Measurements from ENCODE around the gene MRPS34.
A peak's percentile ranks its signal among the peaks of the same experiment; 100 is the strongest.

Gene MRPS34

GRCh38 chr16:1771864-1772361, 1.0 kb downstream of the MRPS34 start:
- Histone ChIP-seq H3K4me1 (ENCODE audit: control insufficient read depth in 1 of 2, insufficient read depth in 2 of 2, low read length in 2 of 2) (peaks cover 2 to 46% of the 10 kb centered on the region in 2 donors), H3K9me3 (ENCODE audit: control insufficient read depth in 1 of 2, low read length in 2 of 2) (no peaks in the 10 kb centered on the region), H3K36me3 (ENCODE audit: control insufficient read depth in 1 of 2, insufficient read depth in 2 of 2, low read length in 2 of 2) (peaks cover 0 to 46% of the 10 kb centered on the region in 2 donors), H3K27me3 (ENCODE audit: low read depth, low read length) (no peaks in the 10 kb centered on the region), H3K4me3 (ENCODE audit: low read depth in 1 of 2, low read length in 2 of 2) (peak overlapping the region; percentile 74 to 99), H3K27ac (ENCODE audit: low read length) (peak overlapping the region; percentile 23)

GRCh38 chr16:1771188-1771863, 1.6 kb downstream of the MRPS34 start, which contains the start of gene NME3:
Gene NME3 (minus strand): TSS chr16:1771543. CDS start chr16:1771534, 9 bp downstream.
- H3K36me3 ChIP-seq (ENCODE audit: control insufficient read depth in 1 of 2, insufficient read depth in 2 of 2, low read length in 2 of 2), result peaks cover 0 to 46% of the 10 kb centered on the region in 2 donors
- H3K27me3 ChIP-seq (ENCODE audit: low read depth, low read length), result no peaks in the 10 kb centered on the region
- peak within 1 kb of the TSS; percentile 23 for H3K27ac ChIP-seq (ENCODE audit: low read length)
- H3K9me3 ChIP-seq (ENCODE audit: control insufficient read depth in 1 of 2, low read length in 2 of 2), result no peaks in the 10 kb centered on the region
- H3K4me3 ChIP-seq (ENCODE audit: low read depth in 1 of 2, low read length in 2 of 2), result peak within 1 kb of the TSS; percentile 74 to 99
- peaks cover 2 to 46% of the 10 kb centered on the region in 2 donors for H3K4me1 ChIP-seq (ENCODE audit: control insufficient read depth in 1 of 2, insufficient read depth in 2 of 2, low read length in 2 of 2)

GRCh38 chr16:1770328-1771187, 2.4 kb downstream of the MRPS34 start:
- H3K27me3 ChIP-seq (ENCODE audit: low read depth, low read length), result no peaks in the 10 kb centered on the region
- peaks cover 0 to 46% of the 10 kb centered on the region in 2 donors for H3K36me3 ChIP-seq (ENCODE audit: control insufficient read depth in 1 of 2, insufficient read depth in 2 of 2, low read length in 2 of 2)
- no peaks in the 10 kb centered on the region for H3K9me3 ChIP-seq (ENCODE audit: control insufficient read depth in 1 of 2, low read length in 2 of 2)
- peak overlapping the region; percentile 74 to 99 for H3K4me3 ChIP-seq (ENCODE audit: low read depth in 1 of 2, low read length in 2 of 2)
- H3K27ac ChIP-seq (ENCODE audit: low read length), result no peak overlapping the region
- peaks cover 2 to 44% of the 10 kb centered on the region in 2 donors for H3K4me1 ChIP-seq (ENCODE audit: control insufficient read depth in 1 of 2, insufficient read depth in 2 of 2, low read length in 2 of 2)

- Histone ChIP-seq H3K36me3 (ENCODE audit: control insufficient read depth in 1 of 2, insufficient read depth in 2 of 2, low read length in 2 of 2) (peaks cover 4 to 46% of the 10 kb centered on the region in 2 donors), H3K4me3 (ENCODE audit: low read depth in 1 of 2, low read length in 2 of 2) (peak overlapping the region in 1 of 2 donors; percentile 99), H3K4me1 (ENCODE audit: control insufficient read depth in 1 of 2, insufficient read depth in 2 of 2, low read length in 2 of 2) (peaks cover 2 to 35% of the 10 kb centered on the region in 2 donors), H3K9me3 (ENCODE audit: control insufficient read depth in 1 of 2, low read length in 2 of 2) (no peaks in the 10 kb centered on the region), H3K27me3 (ENCODE audit: low read depth, low read length) (no peaks in the 10 kb centered on the region), H3K27ac (ENCODE audit: low read length) (no peak overlapping the region)
These were observed 3.3 kb downstream of the MRPS34 start for GRCh38 chr16:1769402-1770300.

GRCh38 chr16:1768767-1769401, 4.0 kb downstream of the MRPS34 start:
- Histone ChIP-seq H3K36me3 (ENCODE audit: control insufficient read depth in 1 of 2, insufficient read depth in 2 of 2, low read length in 2 of 2) (peaks cover 4 to 53% of the 10 kb centered on the region in 2 donors), H3K27me3 (ENCODE audit: low read depth, low read length) (no peaks in the 10 kb centered on the region), H3K4me3 (ENCODE audit: low read depth in 1 of 2, low read length in 2 of 2) (no peak overlapping the region), H3K27ac (ENCODE audit: low read length) (no peak overlapping the region), H3K9me3 (ENCODE audit: control insufficient read depth in 1 of 2, low read length in 2 of 2) (no peaks in the 10 kb centered on the region), H3K4me1 (ENCODE audit: control insufficient read depth in 1 of 2, insufficient read depth in 2 of 2, low read length in 2 of 2) (peaks cover 1 to 27% of the 10 kb centered on the region in 2 donors)

- H3K27ac ChIP-seq (ENCODE audit: low read length), result no peak overlapping the region
- H3K4me1 ChIP-seq (ENCODE audit: control insufficient read depth in 1 of 2, insufficient read depth in 2 of 2, low read length in 2 of 2), result peaks cover 0 to 24% of the 10 kb centered on the region in 2 donors
- H3K36me3 ChIP-seq (ENCODE audit: control insufficient read depth in 1 of 2, insufficient read depth in 2 of 2, low read length in 2 of 2), result peaks cover 4 to 55% of the 10 kb centered on the region in 2 donors
- no peaks in the 10 kb centered on the region for H3K9me3 ChIP-seq (ENCODE audit: control insufficient read depth in 1 of 2, low read length in 2 of 2)
- no peak overlapping the region for H3K4me3 ChIP-seq (ENCODE audit: low read depth in 1 of 2, low read length in 2 of 2)
- no peaks in the 10 kb centered on the region for H3K27me3 ChIP-seq (ENCODE audit: low read depth, low read length)
These were observed 4.7 kb downstream of the MRPS34 start for GRCh38 chr16:1768061-1768766.

- Histone ChIP-seq H3K27ac (ENCODE audit: low read length) (no peak overlapping the region), H3K36me3 (ENCODE audit: control insufficient read depth in 1 of 2, insufficient read depth in 2 of 2, low read length in 2 of 2) (peaks cover 4 to 64% of the 10 kb centered on the region in 2 donors), H3K9me3 (ENCODE audit: control insufficient read depth in 1 of 2, low read length in 2 of 2) (no peaks in the 10 kb centered on the region), H3K4me3 (ENCODE audit: low read depth in 1 of 2, low read length in 2 of 2) (no peak overlapping the region), H3K4me1 (ENCODE audit: control insufficient read depth in 1 of 2, insufficient read depth in 2 of 2, low read length in 2 of 2) (peaks cover 0 to 22% of the 10 kb centered on the region in 2 donors), H3K27me3 (ENCODE audit: low read depth, low read length) (no peaks in the 10 kb centered on the region)
These were observed 5.6 kb downstream of the MRPS34 start for GRCh38 chr16:1767116-1767994.

- no peak overlapping the region for H3K27ac ChIP-seq (ENCODE audit: low read length)
- H3K4me1 ChIP-seq (ENCODE audit: control insufficient read depth in 1 of 2, insufficient read depth in 2 of 2, low read length in 2 of 2), result peaks cover 0 to 15% of the 10 kb centered on the region in 2 donors
- no peak overlapping the region for H3K4me3 ChIP-seq (ENCODE audit: low read depth in 1 of 2, low read length in 2 of 2)
- H3K36me3 ChIP-seq (ENCODE audit: control insufficient read depth in 1 of 2, insufficient read depth in 2 of 2, low read length in 2 of 2), result peaks cover 4 to 71% of the 10 kb centered on the region in 2 donors
- no peaks in the 10 kb centered on the region for H3K27me3 ChIP-seq (ENCODE audit: low read depth, low read length)
- no peaks in the 10 kb centered on the region for H3K9me3 ChIP-seq (ENCODE audit: control insufficient read depth in 1 of 2, low read length in 2 of 2)
These were observed 6.2 kb downstream of the MRPS34 start for GRCh38 chr16:1766701-1767100.

- H3K27ac ChIP-seq (ENCODE audit: low read length), result no peak overlapping the region
- no peaks in the 10 kb centered on the region for H3K27me3 ChIP-seq (ENCODE audit: low read depth, low read length)
- H3K4me1 ChIP-seq (ENCODE audit: control insufficient read depth in 1 of 2, insufficient read depth in 2 of 2, low read length in 2 of 2), result peaks cover 0 to 14% of the 10 kb centered on the region in 2 donors
- no peaks in the 10 kb centered on the region for H3K9me3 ChIP-seq (ENCODE audit: control insufficient read depth in 1 of 2, low read length in 2 of 2)
- H3K36me3 ChIP-seq (ENCODE audit: control insufficient read depth in 1 of 2, insufficient read depth in 2 of 2, low read length in 2 of 2), result peaks cover 4 to 75% of the 10 kb centered on the region in 2 donors
- no peak overlapping the region for H3K4me3 ChIP-seq (ENCODE audit: low read depth in 1 of 2, low read length in 2 of 2)
These were observed 6.7 kb downstream of the MRPS34 start for GRCh38 chr16:1766231-1766630.

Measured in muscle layer of duodenum (tissue), 2 donors.